Measurements from ENCODE around the gene RTEL1.
"Not testable (repeated sequence)": the region's sequence is repeated elsewhere in the genome, so short reads cannot be mapped to it uniquely, and the experiment has no call there.

The RTEL1 gene, protein sequence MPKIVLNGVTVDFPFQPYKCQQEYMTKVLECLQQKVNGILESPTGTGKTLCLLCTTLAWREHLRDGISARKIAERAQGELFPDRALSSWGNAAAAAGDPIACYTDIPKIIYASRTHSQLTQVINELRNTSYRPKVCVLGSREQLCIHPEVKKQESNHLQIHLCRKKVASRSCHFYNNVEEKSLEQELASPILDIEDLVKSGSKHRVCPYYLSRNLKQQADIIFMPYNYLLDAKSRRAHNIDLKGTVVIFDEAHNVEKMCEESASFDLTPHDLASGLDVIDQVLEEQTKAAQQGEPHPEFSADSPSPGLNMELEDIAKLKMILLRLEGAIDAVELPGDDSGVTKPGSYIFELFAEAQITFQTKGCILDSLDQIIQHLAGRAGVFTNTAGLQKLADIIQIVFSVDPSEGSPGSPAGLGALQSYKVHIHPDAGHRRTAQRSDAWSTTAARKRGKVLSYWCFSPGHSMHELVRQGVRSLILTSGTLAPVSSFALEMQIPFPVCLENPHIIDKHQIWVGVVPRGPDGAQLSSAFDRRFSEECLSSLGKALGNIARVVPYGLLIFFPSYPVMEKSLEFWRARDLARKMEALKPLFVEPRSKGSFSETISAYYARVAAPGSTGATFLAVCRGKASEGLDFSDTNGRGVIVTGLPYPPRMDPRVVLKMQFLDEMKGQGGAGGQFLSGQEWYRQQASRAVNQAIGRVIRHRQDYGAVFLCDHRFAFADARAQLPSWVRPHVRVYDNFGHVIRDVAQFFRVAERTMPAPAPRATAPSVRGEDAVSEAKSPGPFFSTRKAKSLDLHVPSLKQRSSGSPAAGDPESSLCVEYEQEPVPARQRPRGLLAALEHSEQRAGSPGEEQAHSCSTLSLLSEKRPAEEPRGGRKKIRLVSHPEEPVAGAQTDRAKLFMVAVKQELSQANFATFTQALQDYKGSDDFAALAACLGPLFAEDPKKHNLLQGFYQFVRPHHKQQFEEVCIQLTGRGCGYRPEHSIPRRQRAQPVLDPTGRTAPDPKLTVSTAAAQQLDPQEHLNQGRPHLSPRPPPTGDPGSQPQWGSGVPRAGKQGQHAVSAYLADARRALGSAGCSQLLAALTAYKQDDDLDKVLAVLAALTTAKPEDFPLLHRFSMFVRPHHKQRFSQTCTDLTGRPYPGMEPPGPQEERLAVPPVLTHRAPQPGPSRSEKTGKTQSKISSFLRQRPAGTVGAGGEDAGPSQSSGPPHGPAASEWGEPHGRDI (N-terminal part only)

DNA sequence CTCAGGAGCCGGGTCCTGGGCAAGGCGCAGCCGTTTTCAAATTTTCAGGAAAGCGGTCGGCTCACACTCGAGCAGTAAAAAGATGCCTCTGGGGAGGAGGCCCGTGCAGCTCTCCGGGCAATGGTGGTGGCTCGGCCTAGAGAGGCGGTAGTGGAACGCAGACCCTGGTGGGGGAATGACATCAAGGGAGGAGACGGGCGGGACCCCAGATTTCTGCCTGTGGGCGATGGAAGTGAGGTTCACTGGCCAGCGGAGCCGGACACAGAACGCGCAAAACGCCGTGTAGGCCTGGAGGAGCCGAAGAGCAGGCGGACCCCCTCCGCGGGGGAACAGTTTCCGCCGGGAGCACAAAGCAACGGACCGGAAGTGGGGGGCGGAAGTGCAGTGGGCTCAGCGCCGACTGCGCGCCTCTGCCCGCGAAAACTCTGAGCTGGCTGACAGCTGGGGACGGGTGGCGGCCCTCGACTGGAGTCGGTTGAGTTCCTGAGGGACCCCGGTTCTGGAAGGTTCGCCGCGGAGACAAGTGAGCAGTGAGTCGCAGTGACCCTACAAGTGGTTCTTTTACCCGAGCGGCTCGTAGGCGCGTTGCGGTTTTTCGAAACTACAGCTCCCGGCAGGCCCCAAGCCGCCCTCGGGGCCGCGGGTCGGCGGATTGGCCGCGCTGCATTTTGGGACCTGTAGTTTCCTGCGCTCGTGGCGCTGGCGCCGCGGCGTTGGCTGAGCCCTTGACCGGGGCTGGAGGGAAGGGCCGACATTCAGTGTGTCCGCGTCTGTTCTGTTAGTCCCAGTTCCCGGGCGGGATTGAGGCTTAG lies at the start of gene RTEL1:
Gene RTEL1 (plus strand): TSS at position 376 of the 812 bp plus-strand sequence. CDS start 1,091 bp downstream, outside the sequence.
- TF ChIP-seq, protein P1, sequence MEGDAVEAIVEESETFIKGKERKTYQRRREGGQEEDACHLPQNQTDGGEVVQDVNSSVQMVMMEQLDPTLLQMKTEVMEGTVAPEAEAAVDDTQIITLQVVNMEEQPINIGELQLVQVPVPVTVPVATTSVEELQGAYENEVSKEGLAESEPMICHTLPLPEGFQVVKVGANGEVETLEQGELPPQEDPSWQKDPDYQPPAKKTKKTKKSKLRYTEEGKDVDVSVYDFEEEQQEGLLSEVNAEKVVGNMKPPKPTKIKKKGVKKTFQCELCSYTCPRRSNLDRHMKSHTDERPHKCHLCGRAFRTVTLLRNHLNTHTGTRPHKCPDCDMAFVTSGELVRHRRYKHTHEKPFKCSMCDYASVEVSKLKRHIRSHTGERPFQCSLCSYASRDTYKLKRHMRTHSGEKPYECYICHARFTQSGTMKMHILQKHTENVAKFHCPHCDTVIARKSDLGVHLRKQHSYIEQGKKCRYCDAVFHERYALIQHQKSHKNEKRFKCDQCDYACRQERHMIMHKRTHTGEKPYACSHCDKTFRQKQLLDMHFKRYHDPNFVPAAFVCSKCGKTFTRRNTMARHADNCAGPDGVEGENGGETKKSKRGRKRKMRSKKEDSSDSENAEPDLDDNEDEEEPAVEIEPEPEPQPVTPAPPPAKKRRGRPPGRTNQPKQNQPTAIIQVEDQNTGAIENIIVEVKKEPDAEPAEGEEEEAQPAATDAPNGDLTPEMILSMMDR (IDR thresholded peaks at IDR 0.05; ENCODE audit: low read length, missing control alignments): no peak

DNA sequence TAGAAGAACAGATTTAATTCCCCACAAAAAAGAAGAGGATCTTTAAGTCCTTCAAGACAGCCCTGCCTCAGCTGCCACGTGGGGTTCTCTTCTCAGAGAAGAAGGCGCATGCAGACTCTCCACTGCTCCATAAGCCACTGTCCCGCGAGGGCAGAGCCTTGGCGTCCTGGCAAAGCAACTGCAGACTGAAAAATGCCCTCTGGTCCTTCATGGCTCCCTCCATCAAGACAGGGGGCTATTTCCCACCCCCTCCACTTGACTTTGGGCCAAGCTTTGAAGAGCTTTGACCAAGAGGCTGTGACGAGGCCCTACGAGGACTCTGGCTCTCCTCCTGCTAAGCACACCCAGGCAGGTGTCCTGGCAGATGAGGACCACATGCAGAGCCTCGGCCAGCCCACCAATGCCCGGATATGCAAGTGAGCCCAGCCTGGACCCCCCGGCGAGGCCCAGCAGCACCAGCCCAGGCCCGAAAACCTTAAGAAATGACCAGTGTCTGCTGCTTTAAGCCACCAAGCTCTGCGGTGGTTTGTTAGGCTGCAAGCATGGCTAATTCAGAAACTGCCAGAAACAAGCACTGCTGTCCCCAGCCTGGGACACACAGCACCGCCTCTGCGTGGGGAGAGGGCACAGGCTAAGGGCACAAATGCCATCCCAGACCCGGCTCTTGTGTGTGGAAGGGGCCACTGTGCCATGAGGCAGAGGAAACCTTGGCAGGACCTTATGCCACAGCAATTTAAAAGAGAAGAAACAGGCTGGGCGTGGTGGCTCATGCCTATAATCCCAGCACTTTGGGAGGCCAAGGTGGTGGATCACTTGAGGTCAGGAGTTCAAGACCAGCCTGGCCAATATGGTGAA lies 47.3 kb upstream of the RTEL1 start:
- H3K4me3 ChIP-seq (replicated peaks; ENCODE audit: low read depth, low read length): no peak overlapping the region
- TF ChIP-seq, protein P1 (IDR thresholded peaks at IDR 0.05; ENCODE audit: low read length, missing control alignments): no peak
- no peak for DNase-seq (ENCODE audit: low read depth)

More for the DNA sequence above, at the start of gene RTEL1:
- H3K4me3 ChIP-seq (replicated peaks; ENCODE audit: low read depth, low read length): peak within 1 kb of the TSS; percentile 88
- DNase-seq (ENCODE audit: low read depth): peak; percentile 95

DNA sequence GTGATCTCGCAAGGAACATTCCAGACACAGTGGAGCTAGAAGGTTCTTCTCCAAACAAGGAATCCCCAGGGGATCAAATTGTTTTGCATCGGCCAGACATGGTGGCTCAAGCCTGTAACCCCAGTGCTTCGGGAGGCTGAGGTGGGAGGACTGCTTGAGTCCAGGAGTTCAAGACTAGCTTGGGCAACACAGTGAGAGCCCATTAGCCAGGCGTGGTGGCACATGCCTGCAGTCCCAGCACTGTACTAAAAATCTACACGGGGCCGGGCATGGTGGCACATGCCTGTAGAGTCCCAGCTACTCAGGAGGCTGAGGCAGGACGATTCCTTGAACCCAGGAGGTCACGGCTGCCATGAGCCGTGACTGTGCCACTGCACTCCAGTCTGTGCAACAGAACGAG lies 46.5 kb upstream of the RTEL1 start:
- H3K4me3 ChIP-seq (replicated peaks; ENCODE audit: low read depth, low read length): no peak overlapping the region
- no peak for DNase-seq (ENCODE audit: low read depth)
- TF ChIP-seq, protein P1 (IDR thresholded peaks at IDR 0.05; ENCODE audit: low read length, missing control alignments): no peak

DNA sequence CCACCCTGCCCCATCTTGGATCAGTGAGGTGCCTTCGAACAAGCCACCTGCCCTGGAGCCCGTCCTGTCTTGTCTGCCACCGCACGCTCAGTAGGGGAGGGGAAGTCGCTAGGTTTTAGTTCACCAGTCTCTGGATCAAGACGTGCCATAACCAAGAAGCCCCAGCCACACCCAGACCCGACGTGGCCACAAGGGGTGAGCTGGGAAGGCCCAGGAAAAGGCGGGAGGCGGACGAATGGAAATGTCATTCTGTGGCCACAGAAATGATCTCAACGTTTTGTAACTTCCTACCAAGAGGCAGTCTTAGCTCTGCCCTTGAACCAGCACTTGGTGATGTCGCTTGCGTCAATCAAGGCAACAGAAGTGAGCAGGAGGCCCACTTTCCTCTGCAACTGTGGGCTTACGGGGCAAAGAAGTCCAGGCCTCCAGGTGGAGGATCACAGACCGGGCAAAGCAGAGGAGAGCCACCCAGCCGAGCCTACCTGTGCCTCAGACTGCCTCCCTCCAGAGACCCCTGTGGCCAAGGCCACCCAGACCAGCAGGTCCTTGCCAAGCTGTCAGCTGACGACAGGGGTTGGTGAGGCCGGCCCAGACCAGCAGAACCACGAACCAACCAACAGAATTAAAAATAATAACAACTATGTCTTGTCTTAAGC lies 45.7 kb upstream of the RTEL1 start:
- no peak for DNase-seq (ENCODE audit: low read depth)
- no peak overlapping the region for H3K4me3 ChIP-seq (replicated peaks; ENCODE audit: low read depth, low read length)
- TF ChIP-seq, protein P1 (IDR thresholded peaks at IDR 0.05; ENCODE audit: low read length, missing control alignments): no peak

DNA sequence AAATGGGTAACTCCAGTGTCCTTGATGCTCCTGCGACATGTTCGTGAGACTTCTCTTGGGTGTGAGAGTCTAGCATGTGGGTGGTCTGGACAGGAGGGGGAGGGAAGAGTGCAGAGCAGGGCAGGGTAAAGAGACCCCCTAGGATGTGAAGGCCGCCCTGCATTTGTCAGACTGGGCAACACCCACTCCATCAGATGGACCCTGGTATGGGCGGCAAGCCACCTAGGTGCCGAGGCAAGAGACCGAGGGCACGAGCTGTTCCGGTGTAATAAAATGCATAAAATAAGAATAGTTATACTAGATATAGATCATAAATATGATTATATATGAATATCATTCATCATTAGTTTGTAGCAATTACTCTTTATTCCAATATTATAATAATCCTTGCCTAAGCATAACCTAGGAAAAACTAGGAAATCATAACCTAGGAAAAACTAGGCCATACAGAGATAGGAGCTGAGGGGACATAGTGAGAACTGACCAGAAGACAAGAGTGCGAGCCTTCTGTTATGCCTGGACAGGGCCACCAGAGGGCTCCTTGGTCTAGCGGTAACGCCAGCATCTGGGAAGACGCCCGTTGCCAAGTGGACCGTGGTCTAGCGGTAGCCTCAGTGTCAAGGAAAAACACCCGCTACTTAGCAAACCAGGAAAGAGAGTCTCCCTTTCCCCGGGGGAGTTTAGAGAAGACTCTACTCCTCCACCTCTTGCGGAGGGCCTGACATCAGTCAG lies 44.1 kb upstream of the RTEL1 start:
- peak; percentile 30 for DNase-seq (ENCODE audit: low read depth)
- H3K4me3 ChIP-seq (replicated peaks; ENCODE audit: low read depth, low read length): not testable (repeated sequence)
- TF ChIP-seq, protein P1 (IDR thresholded peaks at IDR 0.05; ENCODE audit: low read length, missing control alignments): peak; percentile 33
